EH (cell line): Measurements from ENCODE around the gene TACO1.
A peak's percentile ranks its signal among the peaks of the same experiment; 100 is the strongest.

Experiments used
- DNase-seq: peaks from one replicate; pipeline ENCODE4 v3.0.0-alpha.2; 2015; ENCODE audit warnings: low read depth

Gene TACO1

GRCh38 chr17:63640038-63640437 lies 39.3 kb downstream of the TACO1 start:
- DNase-seq = no peak

- no peak for DNase-seq
Observed at GRCh38 chr17:63641692-63642448, 41.2 kb downstream of the TACO1 start.

GRCh38 chr17:63644846-63645245 lies 44.2 kb downstream of the TACO1 start:
- no peak for DNase-seq

- DNase-seq = peak; percentile 47
Observed at GRCh38 chr17:63645775-63646487, 45.2 kb downstream of the TACO1 start.

GRCh38 chr17:63646488-63646806 lies 45.8 kb downstream of the TACO1 start:
- no peak for DNase-seq

GRCh38 chr17:63647065-63647725 lies 46.5 kb downstream of the TACO1 start:
- DNase-seq = peak; percentile 48

GRCh38 chr17:63647936-63648335 lies 47.2 kb downstream of the TACO1 start:
- no peak for DNase-seq

- no peak for DNase-seq
Observed at GRCh38 chr17:63649813-63650212, 49.1 kb downstream of the TACO1 start.

- no peak for DNase-seq
Observed at GRCh38 chr17:63652106-63652505, 51.4 kb downstream of the TACO1 start.

- DNase-seq = no peak
Observed at GRCh38 chr17:63653050-63653449, 52.4 kb downstream of the TACO1 start.

GRCh38 chr17:63657786-63658185 lies 57.1 kb downstream of the TACO1 start:
- no peak for DNase-seq
